HEK293 (cell line): ENCODE measurements around the gene ZFYVE21.

ENCODE experiments used
- CTCF ChIA-PET: fragments of 350-600 bp; formaldehyde crosslinking; extraction: SDS; loops from one replicate; lab custom pipeline; 2021; ENCODE audit warnings: antibody characterized with exemption; lab: Yijun Ruan, JAX
- POLR2A ChIA-PET: fragments of 300-600 bp; formaldehyde crosslinking; extraction: SDS; loops from one replicate; lab custom pipeline; 2020; ENCODE audit warnings: antibody characterized with exemption, inconsistent platforms; lab: Yijun Ruan, JAX
- H3K27ac ChIP-seq: fragments of 200-500 bp; sonication (Bioruptor generic); 2 replicates; pipeline ENCODE4 v1.5.1; 2014; ENCODE audit warnings: low read depth, low read length, control low read depth, inconsistent platforms; ENCODE audit errors: extremely low read depth
- H3K36me3 ChIP-seq, 2 experiments: fragments of 200-500 bp in 1 of 2; sonication (Bioruptor generic) in 1 of 2; 1 replicate in 1 of 2; 2 replicates in 1 of 2; pipeline ENCODE4 v1.5.1; 2014 to 2017; ENCODE audit warnings: inconsistent platforms in 2 of 2, low read length in 2 of 2; ENCODE audit not compliant: control insufficient read depth in 2 of 2, insufficient read depth in 1 of 2
- H3K4me1 ChIP-seq: fragments of 200-500 bp; sonication (Bioruptor generic); 2 replicates; pipeline ENCODE4 v1.5.1; 2014; ENCODE audit warnings: mild to moderate bottlenecking, low read length, inconsistent platforms; ENCODE audit not compliant: control insufficient read depth, insufficient read depth
- H3K4me3 ChIP-seq: 2 replicates; pipeline ENCODE4 v1.5.1; 2011; ENCODE audit warnings: low read depth, mild to moderate bottlenecking, control low read depth, low read length, moderate library complexity
- H3K9me3 ChIP-seq: fragments of 200-500 bp; sonication (Bioruptor generic); 2 replicates; pipeline ENCODE4 v1.5.1; 2014; ENCODE audit warnings: low read depth, low read length, inconsistent platforms; ENCODE audit not compliant: control insufficient read depth, insufficient read depth
- ZBTB26 ChIP-seq: fragments of 450-650 bp; formaldehyde crosslinking; optimal IDR thresholded peaks from 2 replicates; pipeline ENCODE3; 2016; ENCODE audit warnings: missing biosample characterization, mild to moderate bottlenecking, missing genetic modification characterization
- ZFHX2 ChIP-seq: fragments of 450-650 bp; formaldehyde crosslinking; conservative IDR thresholded peaks from 2 replicates; pipeline ENCODE4 v1.5.1; 2016; ENCODE audit warnings: missing biosample characterization, missing genetic modification characterization
- ZFP3 ChIP-seq: fragments of 450-650 bp; formaldehyde crosslinking; IDR thresholded peaks from 2 replicates; pipeline ENCODE4 v1.5.1; 2016; ENCODE audit warnings: low read depth, missing biosample characterization, missing genetic modification characterization
- ZIC2 ChIP-seq: fragments of 450-650 bp; formaldehyde crosslinking; IDR thresholded peaks from 2 replicates; pipeline ENCODE4 v1.5.1; 2016; ENCODE audit warnings: missing biosample characterization, missing genetic modification characterization
- ZNF114 ChIP-seq: fragments of 450-650 bp; formaldehyde crosslinking; IDR thresholded peaks from 2 replicates; pipeline ENCODE4 v1.5.0; 2017; ENCODE audit warnings: missing biosample characterization, missing genetic modification characterization
- ZNF140 ChIP-seq: fragments of 450-650 bp; formaldehyde crosslinking; IDR thresholded peaks from 2 replicates; pipeline ENCODE4 v1.5.1; 2016; ENCODE audit warnings: missing biosample characterization, missing genetic modification characterization
- ZNF146 ChIP-seq: fragments of 450-650 bp; formaldehyde crosslinking; IDR thresholded peaks from 2 replicates; pipeline ENCODE4 v1.5.1; 2016; ENCODE audit warnings: missing biosample characterization, missing genetic modification characterization
- ZNF169 ChIP-seq: fragments of 450-650 bp; formaldehyde crosslinking; IDR thresholded peaks from 2 replicates; pipeline ENCODE4 v1.5.1; 2016; ENCODE audit warnings: missing biosample characterization, missing genetic modification characterization
- ZNF324 ChIP-seq: fragments of 450-650 bp; formaldehyde crosslinking; IDR thresholded peaks from 2 replicates; pipeline ENCODE4 v1.5.1; 2016; ENCODE audit warnings: missing biosample characterization, missing genetic modification characterization
- ZNF350 ChIP-seq: fragments of 450-650 bp; formaldehyde crosslinking; IDR thresholded peaks from 2 replicates; pipeline ENCODE4 v1.5.0; 2017; ENCODE audit warnings: missing biosample characterization, mild to moderate bottlenecking, missing genetic modification characterization
- ZNF37A ChIP-seq: fragments of 450-650 bp; IDR thresholded peaks from 2 replicates; pipeline ENCODE4 v1.5.1; 2018; ENCODE audit warnings: missing biosample characterization, missing genetic modification characterization
- ZNF404 ChIP-seq: fragments of 450-650 bp; formaldehyde crosslinking; IDR thresholded peaks from 2 replicates; pipeline ENCODE4 v1.5.1; 2017; ENCODE audit warnings: missing biosample characterization, missing genetic modification characterization
- ZNF433 ChIP-seq: fragments of 450-650 bp; formaldehyde crosslinking; IDR thresholded peaks from 2 replicates; pipeline ENCODE4 v1.5.1; 2016; ENCODE audit warnings: missing biosample characterization, missing genetic modification characterization, low read depth
- ZNF510 ChIP-seq: fragments of 450-650 bp; formaldehyde crosslinking; IDR thresholded peaks from 2 replicates; pipeline ENCODE4 v1.5.1; 2018; ENCODE audit warnings: mild to moderate bottlenecking, missing genetic modification characterization, missing biosample characterization; ENCODE audit not compliant: insufficient replicate concordance
- ZNF514 ChIP-seq: fragments of 450-650 bp; formaldehyde crosslinking; IDR thresholded peaks from 2 replicates; pipeline ENCODE4 v1.5.1; 2016; ENCODE audit warnings: missing biosample characterization, missing genetic modification characterization
- ZNF521 ChIP-seq: fragments of 450-650 bp; formaldehyde crosslinking; IDR thresholded peaks from 2 replicates; pipeline ENCODE4 v1.5.1; 2017; ENCODE audit warnings: missing biosample characterization, mild to moderate bottlenecking, missing genetic modification characterization
- ZNF548 ChIP-seq: fragments of 450-650 bp; formaldehyde crosslinking; IDR thresholded peaks from 2 replicates; pipeline ENCODE4 v1.5.1; 2016; ENCODE audit warnings: missing biosample characterization, missing genetic modification characterization
- ZNF571 ChIP-seq: fragments of 450-650 bp; formaldehyde crosslinking; IDR thresholded peaks from 2 replicates; pipeline ENCODE4 v1.5.0; 2017; ENCODE audit warnings: missing biosample characterization, missing genetic modification characterization
- ZNF600 ChIP-seq: fragments of 450-650 bp; formaldehyde crosslinking; IDR thresholded peaks from 2 replicates; pipeline ENCODE4 v1.5.1; 2016; ENCODE audit warnings: missing biosample characterization, missing genetic modification characterization
- ZNF610 ChIP-seq: fragments of 450-650 bp; formaldehyde crosslinking; IDR thresholded peaks from 2 replicates; pipeline ENCODE4 v1.5.1; 2016; ENCODE audit warnings: missing biosample characterization, missing genetic modification characterization, borderline replicate concordance
- ZNF670 ChIP-seq: fragments of 450-650 bp; formaldehyde crosslinking; IDR thresholded peaks from 2 replicates; pipeline ENCODE4 v1.5.1; 2016; ENCODE audit warnings: missing biosample characterization, missing genetic modification characterization, low read depth
- ZNF768 ChIP-seq: fragments of 450-650 bp; formaldehyde crosslinking; IDR thresholded peaks from 2 replicates; pipeline ENCODE4 v1.5.1; 2018; ENCODE audit warnings: missing biosample characterization, mild to moderate bottlenecking, missing genetic modification characterization
- ZNF837 ChIP-seq: fragments of 450-650 bp; formaldehyde crosslinking; IDR thresholded peaks from 2 replicates; pipeline ENCODE4 v1.5.1; 2016; ENCODE audit warnings: missing biosample characterization, missing genetic modification characterization
- ZSCAN18 ChIP-seq: fragments of 450-650 bp; formaldehyde crosslinking; IDR thresholded peaks from 2 replicates; pipeline ENCODE4 v1.5.1; 2016; ENCODE audit warnings: missing biosample characterization, missing genetic modification characterization
- ZSCAN23 ChIP-seq: fragments of 450-650 bp; formaldehyde crosslinking; IDR thresholded peaks from 2 replicates; pipeline ENCODE4 v1.5.1; 2016; ENCODE audit warnings: missing biosample characterization, missing genetic modification characterization
- TF ChIP-seq, protein P1 (sequence below): fragments of 450-650 bp; formaldehyde crosslinking; IDR thresholded peaks from 2 replicates; pipeline ENCODE4 v1.5.1; 2017; ENCODE audit warnings: missing biosample characterization, missing genetic modification characterization
- TF ChIP-seq, protein P2 (sequence below): fragments of 450-650 bp; formaldehyde crosslinking; IDR thresholded peaks from 2 replicates; pipeline ENCODE4 v1.5.1; 2016; ENCODE audit warnings: missing biosample characterization, missing genetic modification characterization
- TF ChIP-seq, protein P3 (sequence below): fragments of 450-650 bp; formaldehyde crosslinking; IDR thresholded peaks from 2 replicates; pipeline ENCODE4 v1.5.1; 2016; ENCODE audit warnings: missing biosample characterization, missing genetic modification characterization

ZFYVE21 gene

DNA sequence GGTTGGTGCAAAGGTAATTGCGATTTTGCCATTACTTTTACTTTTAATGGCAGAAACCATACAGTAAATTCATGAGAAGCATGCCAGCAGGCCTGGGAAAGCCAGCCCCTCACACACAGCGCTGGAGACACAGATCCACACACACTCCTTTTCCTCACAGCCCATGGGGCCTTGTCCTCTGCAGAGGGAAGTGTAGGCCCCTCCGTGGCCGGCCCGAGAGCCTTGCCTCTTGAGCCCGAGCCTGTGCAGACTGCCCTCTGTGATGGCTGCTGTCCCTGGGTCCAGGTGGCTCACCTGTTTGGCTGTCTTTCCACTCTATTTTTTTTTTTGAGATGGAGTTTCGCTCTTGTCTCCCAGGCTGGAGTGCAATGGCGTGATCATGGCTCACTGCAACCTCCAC is 39.7 kb upstream of the ZFYVE21 start:
- H3K36me3 ChIP-seq: peaks cover 84 to 95% of the 10 kb centered on the region in 2 experiments

DNA sequence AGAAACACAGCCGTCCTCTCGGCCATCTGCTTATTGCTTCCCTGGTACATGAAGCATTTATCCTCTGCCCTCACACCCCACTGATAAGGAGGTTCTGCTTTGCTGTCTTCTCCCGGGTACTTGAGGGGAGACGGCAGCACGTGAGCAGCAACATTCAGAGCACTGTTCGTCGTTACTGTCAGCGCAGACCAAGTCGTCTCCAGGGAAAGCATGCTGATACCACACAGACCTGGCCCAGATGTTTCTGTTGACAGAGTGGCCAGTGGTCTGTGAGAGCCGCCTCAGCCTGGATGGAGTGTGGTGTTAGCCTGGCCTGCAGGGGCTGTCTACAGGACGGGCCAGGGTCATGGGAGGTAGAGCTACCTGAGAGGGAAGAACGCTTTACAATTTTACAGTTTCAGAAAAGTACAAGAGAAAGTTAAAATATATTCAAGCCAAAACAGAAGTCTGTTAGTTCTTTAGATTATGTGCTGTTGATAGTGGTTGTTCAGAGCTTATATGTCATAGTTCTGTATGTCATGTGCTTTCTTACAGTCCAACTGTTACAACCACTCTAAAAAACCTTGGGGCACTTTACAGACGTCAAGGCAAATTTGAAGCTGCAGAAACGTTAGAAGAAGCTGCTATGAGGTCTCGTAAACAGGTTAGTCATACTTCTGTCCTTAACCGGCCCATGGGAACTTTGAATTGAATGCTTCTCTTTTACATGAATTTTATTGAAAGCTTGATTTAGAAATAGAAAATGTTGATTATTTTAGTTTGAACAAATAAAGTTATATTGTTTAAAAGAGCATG is 38.5 kb upstream of the ZFYVE21 start:
- Histone ChIP-seq H3K9me3 (no peaks in the 10 kb centered on the region), H3K27ac (no peak overlapping the region), H3K4me1 (no peaks in the 10 kb centered on the region), H3K4me3 (no peak overlapping the region), H3K36me3 (peaks cover 77 to 93% of the 10 kb centered on the region in 2 experiments)
- CTCF ChIA-PET: interaction anchor here (0.6 to 1.1 kb wide), 2 partner anchors 9 to 81 kb away, joined by 3 read pairs; no protein-coding TSS in a partner anchor
- POLR2A ChIA-PET: interaction anchor here (0.5 kb wide), 1 partner anchor 47 kb away, joined by 3 read pairs; no protein-coding TSS in a partner anchor
- no peak for TF ChIP-seq ZNF610 (tag by site-specific recombination)
- TF ChIP-seq ZNF548: no peak
- TF ChIP-seq ZNF146: no peak
- no peak for TF ChIP-seq ZBTB26 (tag by site-specific recombination)
- no peak for TF ChIP-seq ZNF404 (tag by site-specific recombination)
- no peak for TF ChIP-seq ZNF837
- TF ChIP-seq ZNF521 (tag by site-specific recombination): no peak
- no peak for TF ChIP-seq ZSCAN23
- TF ChIP-seq ZIC2 (tag by site-specific recombination): no peak
- no peak for TF ChIP-seq ZNF510
- no peak for TF ChIP-seq ZNF169 (tag by site-specific recombination)
- TF ChIP-seq ZNF37A (tag by site-specific recombination): no peak
- TF ChIP-seq ZNF514 (tag by site-specific recombination): no peak
- TF ChIP-seq ZNF600: no peak
- TF ChIP-seq, protein P1, sequence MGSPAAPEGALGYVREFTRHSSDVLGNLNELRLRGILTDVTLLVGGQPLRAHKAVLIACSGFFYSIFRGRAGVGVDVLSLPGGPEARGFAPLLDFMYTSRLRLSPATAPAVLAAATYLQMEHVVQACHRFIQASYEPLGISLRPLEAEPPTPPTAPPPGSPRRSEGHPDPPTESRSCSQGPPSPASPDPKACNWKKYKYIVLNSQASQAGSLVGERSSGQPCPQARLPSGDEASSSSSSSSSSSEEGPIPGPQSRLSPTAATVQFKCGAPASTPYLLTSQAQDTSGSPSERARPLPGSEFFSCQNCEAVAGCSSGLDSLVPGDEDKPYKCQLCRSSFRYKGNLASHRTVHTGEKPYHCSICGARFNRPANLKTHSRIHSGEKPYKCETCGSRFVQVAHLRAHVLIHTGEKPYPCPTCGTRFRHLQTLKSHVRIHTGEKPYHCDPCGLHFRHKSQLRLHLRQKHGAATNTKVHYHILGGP (tag by site-specific recombination): no peak
- TF ChIP-seq ZNF324 (tag by site-specific recombination): no peak
- TF ChIP-seq, protein P2, sequence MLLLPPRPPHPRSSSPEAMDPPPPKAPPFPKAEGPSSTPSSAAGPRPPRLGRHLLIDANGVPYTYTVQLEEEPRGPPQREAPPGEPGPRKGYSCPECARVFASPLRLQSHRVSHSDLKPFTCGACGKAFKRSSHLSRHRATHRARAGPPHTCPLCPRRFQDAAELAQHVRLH (tag by site-specific recombination): no peak

More for the DNA sequence above, 39.7 kb upstream of the ZFYVE21 start:
- ChIA-PET CTCF (no interaction called here), POLR2A (no interaction called here)
- Histone ChIP-seq H3K9me3 (no peaks in the 10 kb centered on the region), H3K27ac (no peak overlapping the region), H3K4me3 (no peak overlapping the region), H3K4me1 (no peaks in the 10 kb centered on the region)
- TF ChIP-seq ZFP3 (tag by site-specific recombination) (no peak), ZNF600 (no peak), ZNF140 (tag by site-specific recombination) (no peak), ZNF768 (tag by site-specific recombination) (no peak), ZSCAN18 (tag by site-specific recombination) (no peak), ZNF114 (tag by site-specific recombination) (no peak), ZNF433 (tag by site-specific recombination) (no peak), ZNF670 (tag by site-specific recombination) (no peak), ZNF571 (no peak), ZNF350 (tag by site-specific recombination) (no peak), ZFHX2 (no peak)
- TF ChIP-seq, protein P3, sequence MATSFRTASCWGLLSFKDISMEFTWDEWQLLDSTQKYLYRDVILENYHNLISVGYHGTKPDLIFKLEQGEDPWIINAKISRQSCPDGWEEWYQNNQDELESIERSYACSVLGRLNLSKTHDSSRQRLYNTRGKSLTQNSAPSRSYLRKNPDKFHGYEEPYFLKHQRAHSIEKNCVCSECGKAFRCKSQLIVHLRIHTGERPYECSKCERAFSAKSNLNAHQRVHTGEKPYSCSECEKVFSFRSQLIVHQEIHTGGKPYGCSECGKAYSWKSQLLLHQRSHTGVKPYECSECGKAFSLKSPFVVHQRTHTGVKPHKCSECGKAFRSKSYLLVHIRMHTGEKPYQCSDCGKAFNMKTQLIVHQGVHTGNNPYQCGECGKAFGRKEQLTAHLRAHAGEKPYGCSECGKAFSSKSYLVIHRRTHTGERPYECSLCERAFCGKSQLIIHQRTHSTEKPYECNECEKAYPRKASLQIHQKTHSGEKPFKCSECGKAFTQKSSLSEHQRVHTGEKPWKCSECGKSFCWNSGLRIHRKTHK (tag by site-specific recombination): no peak
